ENCODE results near the gene TMEM125.

The TMEM125 gene

GRCh38 chr1:43252225-43252624 lies 17.6 kb upstream of the TMEM125 start:
- Histone ChIP-seq H3K36me3 (ENCODE audit: low read depth) (no peaks in the 10 kb centered on the region), H3K4me1 (ENCODE audit: insufficient read depth, poor library complexity, severe bottlenecking) (no peaks in the 10 kb centered on the region), H3K27me3 (ENCODE audit: insufficient read depth, poor library complexity, severe bottlenecking) (no peaks in the 10 kb centered on the region), H3K4me3 (ENCODE audit: severe bottlenecking) (no peak overlapping the region), H3K27ac (ENCODE audit: poor library complexity, severe bottlenecking) (no peak overlapping the region), H3K9me3 (ENCODE audit: severe bottlenecking) (peaks cover 7% of the 10 kb centered on the region)
- TF ChIP-seq, protein P1, sequence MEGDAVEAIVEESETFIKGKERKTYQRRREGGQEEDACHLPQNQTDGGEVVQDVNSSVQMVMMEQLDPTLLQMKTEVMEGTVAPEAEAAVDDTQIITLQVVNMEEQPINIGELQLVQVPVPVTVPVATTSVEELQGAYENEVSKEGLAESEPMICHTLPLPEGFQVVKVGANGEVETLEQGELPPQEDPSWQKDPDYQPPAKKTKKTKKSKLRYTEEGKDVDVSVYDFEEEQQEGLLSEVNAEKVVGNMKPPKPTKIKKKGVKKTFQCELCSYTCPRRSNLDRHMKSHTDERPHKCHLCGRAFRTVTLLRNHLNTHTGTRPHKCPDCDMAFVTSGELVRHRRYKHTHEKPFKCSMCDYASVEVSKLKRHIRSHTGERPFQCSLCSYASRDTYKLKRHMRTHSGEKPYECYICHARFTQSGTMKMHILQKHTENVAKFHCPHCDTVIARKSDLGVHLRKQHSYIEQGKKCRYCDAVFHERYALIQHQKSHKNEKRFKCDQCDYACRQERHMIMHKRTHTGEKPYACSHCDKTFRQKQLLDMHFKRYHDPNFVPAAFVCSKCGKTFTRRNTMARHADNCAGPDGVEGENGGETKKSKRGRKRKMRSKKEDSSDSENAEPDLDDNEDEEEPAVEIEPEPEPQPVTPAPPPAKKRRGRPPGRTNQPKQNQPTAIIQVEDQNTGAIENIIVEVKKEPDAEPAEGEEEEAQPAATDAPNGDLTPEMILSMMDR (IDR thresholded peaks at IDR 0.05; ENCODE audit: poor library complexity, severe bottlenecking): no peak
- no peak for DNase-seq (ENCODE audit: low spot score)
- no peak for ATAC-seq (ENCODE audit: low read depth)

DNA sequence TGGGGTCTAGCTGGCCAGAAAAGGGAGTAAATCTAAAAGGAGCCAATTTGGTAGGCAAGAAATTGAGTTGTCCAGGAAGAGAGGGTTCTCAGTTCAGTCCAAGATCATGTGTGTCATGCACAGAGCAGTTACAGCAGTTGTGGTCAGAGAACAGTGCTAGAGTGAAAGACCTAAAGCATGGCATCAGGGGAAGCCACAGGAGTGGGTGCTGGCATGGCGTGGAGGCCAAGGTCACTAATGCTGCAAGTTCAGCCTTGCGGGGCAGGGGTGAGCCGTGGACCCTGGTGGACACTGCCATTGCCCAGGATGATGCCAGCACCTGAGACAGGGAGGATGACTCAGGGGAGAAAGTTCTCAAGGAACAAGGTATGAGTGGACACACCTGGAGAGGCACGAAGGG lies 16.6 kb upstream of the TMEM125 start:
- H3K9me3 ChIP-seq (ENCODE audit: severe bottlenecking): peaks cover 2% of the 10 kb centered on the region
- TF ChIP-seq, protein P1 (IDR thresholded peaks at IDR 0.05; ENCODE audit: poor library complexity, severe bottlenecking): no peak
- no peaks in the 10 kb centered on the region for H3K4me1 ChIP-seq (ENCODE audit: insufficient read depth, poor library complexity, severe bottlenecking)
- H3K36me3 ChIP-seq (ENCODE audit: low read depth): no peaks in the 10 kb centered on the region
- H3K27ac ChIP-seq (ENCODE audit: poor library complexity, severe bottlenecking): no peak overlapping the region
- no peaks in the 10 kb centered on the region for H3K27me3 ChIP-seq (ENCODE audit: insufficient read depth, poor library complexity, severe bottlenecking)
- ATAC-seq (ENCODE audit: low read depth): no peak
- DNase-seq (ENCODE audit: low spot score): no peak
- H3K4me3 ChIP-seq (ENCODE audit: severe bottlenecking): no peak overlapping the region

DNA sequence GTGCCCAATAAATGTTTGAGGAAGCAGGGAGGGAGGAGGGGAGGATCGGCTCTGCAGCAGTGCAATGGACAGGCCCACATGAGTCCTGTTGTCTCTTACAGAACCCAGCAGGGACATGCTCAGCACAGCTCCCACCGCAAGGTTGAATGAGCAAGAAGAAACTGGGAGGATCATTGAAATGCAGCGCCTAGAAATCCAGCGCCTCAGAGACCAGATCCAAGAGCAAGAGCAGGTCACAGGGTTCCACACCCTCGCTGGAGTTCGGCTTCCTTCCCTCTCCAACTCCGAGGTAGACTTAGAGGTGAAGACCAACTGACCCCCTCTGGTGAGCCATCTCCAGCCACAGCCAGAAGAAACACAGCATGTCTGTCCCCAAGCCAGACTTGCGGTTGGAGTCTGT lies 15.9 kb upstream of the TMEM125 start:
- H3K27me3 ChIP-seq (ENCODE audit: insufficient read depth, poor library complexity, severe bottlenecking): no peaks in the 10 kb centered on the region
- no peaks in the 10 kb centered on the region for H3K4me1 ChIP-seq (ENCODE audit: insufficient read depth, poor library complexity, severe bottlenecking)
- H3K9me3 ChIP-seq (ENCODE audit: severe bottlenecking): no peaks in the 10 kb centered on the region
- no peak overlapping the region for H3K27ac ChIP-seq (ENCODE audit: poor library complexity, severe bottlenecking)
- TF ChIP-seq, protein P1 (IDR thresholded peaks at IDR 0.05; ENCODE audit: poor library complexity, severe bottlenecking): no peak
- no peaks in the 10 kb centered on the region for H3K36me3 ChIP-seq (ENCODE audit: low read depth)
- DNase-seq (ENCODE audit: low spot score) (no peak), ATAC-seq (ENCODE audit: low read depth) (no peak)
- no peak overlapping the region for H3K4me3 ChIP-seq (ENCODE audit: severe bottlenecking)

GRCh38 chr1:43255438-43256210 lies 14.2 kb upstream of the TMEM125 start:
- no peak for DNase-seq (ENCODE audit: low spot score)
- Histone ChIP-seq H3K27me3 (ENCODE audit: insufficient read depth, poor library complexity, severe bottlenecking) (no peaks in the 10 kb centered on the region), H3K27ac (ENCODE audit: poor library complexity, severe bottlenecking) (no peak overlapping the region), H3K9me3 (ENCODE audit: severe bottlenecking) (no peaks in the 10 kb centered on the region), H3K36me3 (ENCODE audit: low read depth) (no peaks in the 10 kb centered on the region), H3K4me3 (ENCODE audit: severe bottlenecking) (no peak overlapping the region), H3K4me1 (ENCODE audit: insufficient read depth, poor library complexity, severe bottlenecking) (no peaks in the 10 kb centered on the region)
- ATAC-seq (ENCODE audit: low read depth): no peak
- TF ChIP-seq, protein P1 (IDR thresholded peaks at IDR 0.05; ENCODE audit: poor library complexity, severe bottlenecking): no peak
